IMR-90 (cell line): Measurements from ENCODE around the gene RPL36. TPM values are rescaled to one million over a fixed set of nuclear protein-coding genes. Genes with fewer than 3 reads are reported as not detected.

Experiments
- ATAC-seq: fragments of 200-7000 bp; cut with Tn5 transposase; 2 replicates; pipeline ENCODE4 v1.9.1; 2020; ENCODE audit warnings: low read depth, mild to moderate bottlenecking, moderate library complexity
- BruUV-seq: library from RNA; stranded (reverse); fragments of 400-500 nt; replicated peaks from 2 replicates; lab custom pipeline; 2021; lab: Mats Ljungman, UMichigan
- CTCF ChIA-PET: fragments of 300-600 bp; formaldehyde crosslinking; extraction: SDS; loops from one replicate; lab custom pipeline; 2021; ENCODE audit warnings: antibody characterized with exemption; lab: Yijun Ruan, JAX
- POLR2A ChIA-PET: fragments of 300-600 bp; sonication (Branson Sonifier 250); formaldehyde crosslinking; loops from one replicate; lab custom pipeline; 2022; ENCODE audit warnings: antibody characterized with exemption; ENCODE audit not compliant: unreplicated experiment; lab: Charles Lee
- DNase-seq: peaks from one replicate; pipeline ENCODE4 v3.0.0; 2013
- H2AFZ ChIP-seq: replicated peaks from 2 replicates; pipeline ENCODE3; 2013; ENCODE audit warnings: low read length, mild to moderate bottlenecking; ENCODE audit not compliant: poor library complexity
- H2AK5ac ChIP-seq: 2 replicates; pipeline ENCODE4 v1.6.1; 2013; ENCODE audit warnings: low read depth, low read length, inconsistent platforms
- H2AK9ac ChIP-seq: replicated peaks from 2 replicates; pipeline ENCODE3; 2013; ENCODE audit warnings: mild to moderate bottlenecking, low read depth, low read length, moderate library complexity; ENCODE audit not compliant: poor library complexity
- H2BK120ac ChIP-seq: 2 replicates; pipeline ENCODE4 v1.6.1; 2013; ENCODE audit warnings: low read depth, low read length, inconsistent platforms
- H2BK15ac ChIP-seq: 3 replicates; pipeline ENCODE4 v1.6.1; 2013; ENCODE audit warnings: low read depth, low read length, inconsistent platforms
- H2BK20ac ChIP-seq: 2 replicates; pipeline ENCODE4 v1.6.1; 2013; ENCODE audit warnings: low read depth, mild to moderate bottlenecking, inconsistent platforms, low read length, moderate library complexity
- H2BK5ac ChIP-seq: 2 replicates; pipeline ENCODE4 v1.6.1; 2013; ENCODE audit warnings: mild to moderate bottlenecking, low read depth, low read length, inconsistent platforms; ENCODE audit not compliant: poor library complexity, severe bottlenecking
- H3K14ac ChIP-seq: replicated peaks from 2 replicates; pipeline ENCODE4 v1.6.1; 2013; ENCODE audit warnings: low read depth, low read length, inconsistent platforms
- H3K18ac ChIP-seq: 2 replicates; pipeline ENCODE4 v1.6.1; 2013; ENCODE audit warnings: low read depth, low read length, control low read depth
- H3K23ac ChIP-seq: 2 replicates; pipeline ENCODE4 v1.6.1; 2013; ENCODE audit warnings: low read depth, low read length, inconsistent platforms
- H3K27ac ChIP-seq: 2 replicates; pipeline ENCODE4 v1.5.1; 2013; ENCODE audit warnings: mild to moderate bottlenecking, control low read depth, low read length; ENCODE audit not compliant: insufficient read depth
- H3K27me3 ChIP-seq: 2 replicates; pipeline ENCODE4 v1.6.1; 2013; ENCODE audit warnings: low read length; ENCODE audit not compliant: control insufficient read depth, insufficient read depth
- H3K36me3 ChIP-seq: 2 replicates; pipeline ENCODE4 v1.6.1; 2013; ENCODE audit warnings: low read length, mixed read lengths; ENCODE audit not compliant: control insufficient read depth, insufficient read depth
- H3K4ac ChIP-seq: 2 replicates; pipeline ENCODE4 v1.6.1; 2013; ENCODE audit warnings: low read depth, low read length, inconsistent platforms
- H3K4me1 ChIP-seq: 2 replicates; pipeline ENCODE4 v1.6.1; 2013; ENCODE audit warnings: low read length, mixed read lengths; ENCODE audit not compliant: control insufficient read depth, insufficient read depth
- H3K4me2 ChIP-seq: 2 replicates; pipeline ENCODE4 v1.6.1; 2013; ENCODE audit warnings: low read depth, mild to moderate bottlenecking, control low read depth, low read length, moderate library complexity
- H3K4me3 ChIP-seq: 2 replicates; pipeline ENCODE4 v1.5.1; 2013; ENCODE audit warnings: low read depth, mild to moderate bottlenecking, control low read depth, low read length, moderate library complexity; ENCODE audit not compliant: insufficient read depth
- H3K56ac ChIP-seq: 2 replicates; pipeline ENCODE4 v1.6.1; 2013; ENCODE audit warnings: low read length, inconsistent platforms; ENCODE audit not compliant: insufficient read depth; ENCODE audit errors: extremely low read depth
- H3K79me1 ChIP-seq, 2 experiments: 2 replicates each; pipeline ENCODE4 v1.6.1; 2013; ENCODE audit warnings: low read length in 2 of 2, inconsistent platforms in 1 of 2, low read depth in 1 of 2
- H3K9ac ChIP-seq: 2 replicates; pipeline ENCODE4 v1.6.1; 2013; ENCODE audit warnings: low read depth, low read length, control low read depth
- H3K9me1 ChIP-seq: 2 replicates; pipeline ENCODE4 v1.6.1; 2013; ENCODE audit warnings: low read length, inconsistent platforms; ENCODE audit not compliant: insufficient read depth
- H3K9me3 ChIP-seq: 2 replicates; pipeline ENCODE4 v1.6.1; 2013; ENCODE audit warnings: low read length; ENCODE audit not compliant: control insufficient read depth, insufficient read depth
- H4K20me1 ChIP-seq: 2 replicates; pipeline ENCODE4 v1.6.1; 2013; ENCODE audit warnings: low read length, inconsistent platforms; ENCODE audit not compliant: insufficient read depth
- H4K5ac ChIP-seq: 2 replicates; pipeline ENCODE4 v1.6.1; 2013; ENCODE audit warnings: mild to moderate bottlenecking, low read depth, low read length, control low read depth
- H4K8ac ChIP-seq, 2 experiments: 2 replicates each; pipeline ENCODE4 v1.6.1; 2013; ENCODE audit warnings: low read depth in 2 of 2, low read length in 2 of 2, control low read depth in 1 of 2, inconsistent platforms in 1 of 2
- H4K91ac ChIP-seq: 2 replicates; pipeline ENCODE4 v1.6.1; 2013; ENCODE audit warnings: low read depth, low read length, inconsistent platforms; ENCODE audit not compliant: insufficient read depth
- BHLHE40 ChIP-seq: fragments of 150-350 bp; IDR thresholded peaks from 2 replicates; pipeline ENCODE4 v1.6.1; 2016; ENCODE audit warnings: mild to moderate bottlenecking, low read depth, low read length
- CEBPB ChIP-seq: IDR thresholded peaks from 2 replicates; pipeline ENCODE4 v1.6.1; 2012; ENCODE audit warnings: low read depth, low read length, improper control_type of control experiment
- FOS ChIP-seq: fragments of 150-350 bp; IDR thresholded peaks from 2 replicates; pipeline ENCODE4 v1.6.1; 2016; ENCODE audit warnings: low read depth, low read length
- MAFK ChIP-seq: IDR thresholded peaks from 2 replicates; pipeline ENCODE4 v1.6.1; 2012; ENCODE audit warnings: low read depth, low read length, improper control_type of control experiment
- MAZ ChIP-seq: IDR thresholded peaks from 2 replicates; pipeline ENCODE4 v1.6.1; 2012; ENCODE audit warnings: low read depth, mild to moderate bottlenecking, low read length, improper control_type of control experiment, moderate library complexity, borderline replicate concordance
- MXI1 ChIP-seq: IDR thresholded peaks from 2 replicates; pipeline ENCODE4 v1.6.1; 2012; ENCODE audit warnings: low read depth, mild to moderate bottlenecking, low read length, moderate library complexity, borderline replicate concordance
- NFE2L2 ChIP-seq: fragments of 150-350 bp; IDR thresholded peaks from 2 replicates; pipeline ENCODE4 v1.6.1; 2016; ENCODE audit warnings: low read depth, mild to moderate bottlenecking, low read length
- RAD21 ChIP-seq: IDR thresholded peaks from 2 replicates; pipeline ENCODE4 v1.6.1; 2012; ENCODE audit warnings: low read length, improper control_type of control experiment
- RFX5 ChIP-seq: IDR thresholded peaks from 2 replicates; pipeline ENCODE4 v1.8.0; 2012; ENCODE audit warnings: low read depth, mild to moderate bottlenecking, low read length, moderate library complexity
- SMC3 ChIP-seq: fragments of 150-350 bp; IDR thresholded peaks from 2 replicates; pipeline ENCODE4 v1.6.1; 2016; ENCODE audit warnings: low read depth, mild to moderate bottlenecking, antibody characterized with exemption, low read length, moderate library complexity
- USF2 ChIP-seq: fragments of 150-350 bp; IDR thresholded peaks from 2 replicates; pipeline ENCODE4 v1.6.1; 2017; ENCODE audit warnings: mild to moderate bottlenecking, antibody characterized with exemption, low read length, low read depth
- WGBS, 2 experiments: methylation state at CpG; one replicate each; pipeline versions ENCODE4 v1.1.5 to v1.1.7; 2013; ENCODE audit warnings: missing lambda C conversion rate in 2 of 2; ENCODE audit not compliant: insufficient read length in 1 of 2; ENCODE audit errors: extremely low coverage in 2 of 2; 5-methylcytosine and 5-hydroxymethylcytosine counted together
- dilution Hi-C: fragments of 300-500 bp; cut with HindIII; formaldehyde crosslinking; loops from one replicate; pipeline ENCODE4 v1.14.3; 2018; ENCODE audit warnings: low sequenced_read_pairs; ENCODE audit not compliant: unreplicated experiment
- in situ Hi-C: fragments of 300-500 bp; cut with MboI; formaldehyde crosslinking; loops from 3 replicates; pipeline ENCODE4 v1.14.3; 2019; ENCODE audit warnings: low sequenced_read_pairs, inconsistent platforms, mixed read lengths
- intact Hi-C: fragments of 100-400 bp; cut with micrococcal nuclease; formaldehyde crosslinking; loops from 2 replicates; pipeline ENCODE4 v1.10.0; 2022
- polyA plus RNA-seq, 3 experiments: library from polyadenylated mRNA; depleted of rRNA; stranded (reverse); fragments of >200 nt; gene quantifications; 2 replicates each; pipeline ENCODE4 v1.2.3, GENCODE V29; 2012; ENCODE audit warnings: low replicate concordance in 1 of 3
- total RNA-seq: library from RNA; depleted of rRNA; stranded (reverse); fragments of >200 nt; gene quantifications from 2 replicates; pipeline ENCODE4 v1.2.3, GENCODE V29; 2012

Gene RPL36
- total and polyA plus RNA-seq, 2 of the 4 experiments (the other 2 are of a cell fraction): 232 to 757 TPM

GRCh38 chr19:5713228-5713627 lies 23.1 kb downstream of the RPL36 start:
- TF ChIP-seq RAD21 (no peak), MAFK (no peak), NFE2L2 (no peak), FOS (no peak), CEBPB (no peak), USF2 (no peak), BHLHE40 (no peak), MAZ (no peak), MXI1 (no peak), SMC3 (no peak), RFX5 (no peak)
- Histone ChIP-seq H2BK15ac (no peak overlapping the region), H2BK120ac (no peak overlapping the region), H2BK5ac (no peak overlapping the region), H2BK20ac (no peak overlapping the region), H3K36me3 (peaks cover 51% of the 10 kb centered on the region), H2AK9ac (no peak overlapping the region), H3K9me3 (no peaks in the 10 kb centered on the region), H4K8ac (no peak overlapping the region), H3K14ac (no peak overlapping the region), H3K56ac (no peak overlapping the region), H3K9me1 (peaks cover 9% of the 10 kb centered on the region), H3K9ac (no peak overlapping the region), H4K5ac (no peak overlapping the region), H2AK5ac (no peak overlapping the region), H3K23ac (no peak overlapping the region), H3K4me1 (peaks cover 4% of the 10 kb centered on the region), H3K4ac (no peak overlapping the region), H3K27me3 (no peaks in the 10 kb centered on the region), H3K18ac (no peak overlapping the region), H3K4me3 (no peak overlapping the region), H3K79me1 (peaks cover 13 to 54% of the 10 kb centered on the region in 2 experiments), H3K4me2 (no peak overlapping the region), H4K91ac (no peak overlapping the region), H3K27ac (no peak overlapping the region), H4K20me1 (peaks cover 53% of the 10 kb centered on the region), H2AFZ (no peak overlapping the region)
- in situ Hi-C loops (no loop called here), intact Hi-C loops (no loop called here), dilution Hi-C loops (no loop called here)
- ATAC-seq (no peak), DNase-seq (no peak)
- CTCF ChIA-PET: no interaction called here
- POLR2A ChIA-PET: no interaction called here
- WGBS, 2 experiments: 100% methylated on average over 1 of the region's 9 CpGs; no CpG with 5 or more reads in 1 of the 2 experiments
- no TSS peak for BruUV-seq
